Astrocyte of the spinal cord (primary cell): ENCODE measurements around the gene BBOF1.

Experiments used
- DNase-seq: peaks from one replicate; pipeline ENCODE4 v3.0.0; 2011; ENCODE audit warnings: low read depth, low spot score
- H3K4me3 ChIP-seq: 2 replicates; pipeline ENCODE4 v1.5.1; 2011; ENCODE audit warnings: low read depth, mild to moderate bottlenecking, low read length, moderate library complexity
- CTCF ChIP-seq: IDR thresholded peaks from 2 replicates; pipeline ENCODE4 v1.5.1; 2012; ENCODE audit warnings: low read depth, mild to moderate bottlenecking, low read length, inconsistent platforms
- in situ Hi-C: cut with HindIII; loops from 2 replicates; pipeline ENCODE4 v1.10.0; 2017; ENCODE audit warnings: low sequenced_read_pairs

The BBOF1 gene

DNA sequence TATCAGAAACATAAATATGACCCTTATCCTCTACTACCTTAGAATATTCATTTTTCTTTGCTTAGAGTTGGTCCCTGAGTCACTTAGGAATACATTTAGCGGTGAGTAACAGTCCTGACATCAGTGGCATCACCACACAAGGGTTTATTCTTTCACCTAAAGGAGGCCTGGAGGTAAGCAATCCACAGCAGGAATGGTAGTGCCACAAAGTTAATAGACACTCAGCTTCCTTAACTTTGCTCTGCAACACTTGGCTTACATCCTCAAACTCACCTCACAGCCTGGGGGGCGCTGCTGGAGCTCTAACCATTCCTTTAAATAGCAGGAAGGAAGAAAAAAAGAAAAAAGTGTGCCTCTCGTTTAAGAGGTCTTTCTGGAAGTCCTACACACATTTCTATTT, 29.1 kb downstream of the BBOF1 start:
- peak; percentile 5 for DNase-seq
- in situ Hi-C loops: no loop called here
- peak; percentile 23 for TF ChIP-seq CTCF
- no peak overlapping the region for H3K4me3 ChIP-seq

DNA sequence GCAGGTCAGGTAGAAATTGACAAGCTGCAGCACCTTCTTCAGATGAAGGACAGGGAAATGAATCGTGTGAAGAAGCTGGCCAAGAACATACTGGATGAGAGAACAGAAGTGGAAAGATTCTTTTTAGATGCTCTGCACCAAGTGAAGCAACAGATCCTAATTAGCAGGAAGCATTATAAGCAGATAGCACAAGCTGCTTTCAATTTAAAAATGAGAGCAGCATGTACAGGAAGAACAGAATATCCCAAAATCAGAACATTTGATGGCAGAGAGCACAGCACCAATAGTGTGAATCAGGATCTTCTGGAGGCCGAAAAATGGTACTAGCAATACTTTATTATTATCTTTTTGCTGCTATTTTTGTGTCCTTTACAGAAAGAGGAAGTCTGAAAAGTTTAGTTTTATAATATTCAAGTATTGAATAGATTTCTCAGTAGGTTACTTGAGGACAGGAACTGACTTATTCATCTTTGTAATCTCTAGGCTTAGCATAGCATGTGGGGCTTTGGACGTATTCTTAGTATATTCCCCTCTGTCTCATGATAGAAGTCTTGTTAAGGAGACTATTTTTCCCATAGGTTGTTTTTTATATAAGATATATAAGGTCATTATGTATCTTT, 30.8 kb downstream of the BBOF1 start:
- H3K4me3 ChIP-seq: no peak overlapping the region
- no peak for DNase-seq
- TF ChIP-seq CTCF: no peak
- in situ Hi-C loops: no loop called here

- TF ChIP-seq CTCF: no peak
- in situ Hi-C loops: no loop called here
- no peak overlapping the region for H3K4me3 ChIP-seq
- DNase-seq: no peak
Measured at GRCh38 chr14:74062809-74063150, 43.6 kb downstream of the BBOF1 start.

DNA sequence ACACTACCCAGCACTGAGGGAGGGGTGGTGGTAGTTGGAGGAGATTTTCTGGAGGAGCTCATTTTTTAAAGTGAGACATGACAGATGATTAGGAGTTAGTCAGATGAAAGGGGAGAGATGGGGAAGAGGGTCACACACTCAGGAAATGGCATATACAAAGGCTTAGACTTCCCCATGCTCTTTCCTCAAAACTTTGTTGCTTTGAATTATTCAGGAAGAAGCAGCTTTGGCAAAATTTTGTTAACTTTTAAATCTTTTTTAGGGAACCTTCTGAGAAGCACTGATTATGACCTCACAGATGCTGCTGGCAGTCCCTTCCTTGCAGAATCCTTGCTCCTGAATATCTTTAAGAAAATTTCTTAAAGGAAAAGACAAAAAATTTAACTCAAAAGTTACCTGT, 45.3 kb downstream of the BBOF1 start:
- no peak for TF ChIP-seq CTCF
- in situ Hi-C loops: no loop called here
- H3K4me3 ChIP-seq: no peak overlapping the region
- DNase-seq: no peak

DNA sequence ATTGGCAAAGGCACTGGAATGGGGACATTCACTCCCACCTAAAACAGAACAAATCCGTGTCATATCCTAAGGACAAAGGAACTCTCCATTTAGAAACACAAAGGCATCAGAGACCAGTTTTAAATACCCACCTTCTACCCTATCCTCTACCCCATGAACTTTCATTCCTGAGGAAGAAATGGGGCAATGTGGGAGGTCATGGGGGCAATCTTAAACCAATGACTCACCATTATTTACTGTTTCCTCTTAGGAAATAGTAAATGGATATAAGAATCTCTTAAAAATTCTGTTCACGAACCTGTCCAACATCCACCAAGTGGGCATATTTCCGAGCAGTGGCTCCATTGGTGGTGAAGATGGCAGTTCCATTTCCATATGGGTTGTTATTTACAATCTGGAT, 45.7 kb downstream of the BBOF1 start:
- no peak for DNase-seq
- in situ Hi-C loops: no loop called here
- TF ChIP-seq CTCF: no peak
- H3K4me3 ChIP-seq: no peak overlapping the region

DNA sequence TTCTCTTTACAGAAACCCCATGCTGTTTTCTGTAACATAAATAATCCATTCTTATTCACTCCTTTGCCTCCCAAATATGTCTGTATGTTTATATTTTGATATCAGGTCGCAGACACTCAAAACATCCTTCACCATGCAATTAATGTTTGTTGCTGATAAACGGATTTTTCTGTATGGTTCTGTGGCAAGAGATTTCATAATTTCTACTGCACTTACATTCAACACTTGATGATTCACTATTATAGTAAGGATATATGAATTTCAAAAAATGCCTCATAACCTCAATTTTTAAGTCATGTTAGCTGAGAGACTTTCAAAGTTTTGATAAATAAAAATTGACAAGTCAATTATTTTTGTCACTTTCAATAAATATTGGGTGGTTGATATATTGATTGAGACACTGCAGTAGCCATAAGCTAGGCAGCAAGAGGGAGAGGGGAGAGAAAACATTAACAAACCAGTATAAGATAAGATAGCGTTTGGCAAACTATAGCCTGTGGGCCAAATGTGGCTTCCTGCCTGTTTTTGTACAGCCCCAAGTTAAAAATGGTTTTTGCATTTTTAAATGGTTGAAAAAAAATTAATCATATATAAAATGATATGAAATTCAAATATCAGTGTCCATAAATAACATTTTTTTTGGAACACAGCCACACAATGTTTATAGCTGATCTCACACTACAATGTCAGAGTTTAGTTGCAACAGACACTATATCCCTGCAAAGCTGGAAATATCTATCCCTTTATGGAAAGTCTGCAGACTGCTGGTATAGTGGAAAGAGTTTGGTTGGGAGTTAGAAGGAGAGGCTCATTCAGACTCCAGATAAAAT, 46.8 kb downstream of the BBOF1 start:
- in situ Hi-C loops: no loop called here
- no peak for DNase-seq

More for the DNA sequence above, 46.8 kb downstream of the BBOF1 start:
- H3K4me3 ChIP-seq: no peak overlapping the region
- no peak for TF ChIP-seq CTCF
